ENCODE data around the gene GNB2.
"Not testable (repeated sequence)": the region's sequence is repeated elsewhere in the genome, so short reads cannot be mapped to it uniquely, and the experiment has no call there.

Gene GNB2

DNA sequence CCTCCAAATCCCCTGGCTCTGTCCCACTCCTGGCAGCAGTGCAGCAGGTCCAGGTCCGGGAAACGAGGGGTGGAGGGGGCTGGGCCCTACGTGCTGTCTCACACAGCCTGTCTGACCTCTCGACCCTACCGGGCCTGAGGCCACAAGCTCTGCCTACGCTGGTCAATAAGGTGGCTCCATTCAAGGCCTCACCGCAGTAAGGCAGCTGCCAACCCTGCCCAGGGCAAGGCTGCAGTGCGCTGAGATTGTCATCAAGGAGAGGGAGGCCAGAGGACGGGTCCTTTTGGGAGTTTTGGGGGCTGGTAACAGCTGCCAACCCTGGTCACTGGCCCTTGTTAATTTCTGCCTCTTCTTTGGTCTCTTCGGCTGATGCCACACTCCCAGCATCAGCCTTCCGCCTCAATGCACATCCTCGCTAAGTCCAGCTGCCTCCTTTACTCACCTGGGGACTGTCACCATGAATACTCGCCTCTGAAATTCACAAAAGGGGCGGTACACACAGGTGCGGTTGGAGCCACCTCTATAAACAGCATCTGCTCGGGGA lies 50.3 kb downstream of the GNB2 start:
- no peak for DNase-seq

DNA sequence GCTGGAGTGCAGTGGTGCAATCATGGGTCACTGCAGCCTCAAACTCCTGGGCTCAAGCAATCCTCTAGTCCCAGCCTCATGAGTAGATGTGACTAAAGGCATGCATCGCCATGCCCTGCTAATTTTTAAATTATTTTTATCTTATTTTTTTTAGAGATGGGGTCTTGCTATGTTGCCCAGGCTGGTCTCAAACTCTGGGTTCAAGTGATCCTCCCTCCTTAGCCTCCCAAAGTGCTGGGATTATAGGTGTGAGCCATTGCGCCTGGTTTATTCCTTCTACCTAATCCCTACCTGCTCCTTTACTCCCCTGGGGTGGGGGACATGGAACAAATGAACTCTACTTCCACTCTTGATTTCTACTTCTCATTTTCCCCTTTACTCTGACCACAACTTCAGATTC lies 50.8 kb downstream of the GNB2 start:
- DNase-seq, result not testable (repeated sequence)

DNA sequence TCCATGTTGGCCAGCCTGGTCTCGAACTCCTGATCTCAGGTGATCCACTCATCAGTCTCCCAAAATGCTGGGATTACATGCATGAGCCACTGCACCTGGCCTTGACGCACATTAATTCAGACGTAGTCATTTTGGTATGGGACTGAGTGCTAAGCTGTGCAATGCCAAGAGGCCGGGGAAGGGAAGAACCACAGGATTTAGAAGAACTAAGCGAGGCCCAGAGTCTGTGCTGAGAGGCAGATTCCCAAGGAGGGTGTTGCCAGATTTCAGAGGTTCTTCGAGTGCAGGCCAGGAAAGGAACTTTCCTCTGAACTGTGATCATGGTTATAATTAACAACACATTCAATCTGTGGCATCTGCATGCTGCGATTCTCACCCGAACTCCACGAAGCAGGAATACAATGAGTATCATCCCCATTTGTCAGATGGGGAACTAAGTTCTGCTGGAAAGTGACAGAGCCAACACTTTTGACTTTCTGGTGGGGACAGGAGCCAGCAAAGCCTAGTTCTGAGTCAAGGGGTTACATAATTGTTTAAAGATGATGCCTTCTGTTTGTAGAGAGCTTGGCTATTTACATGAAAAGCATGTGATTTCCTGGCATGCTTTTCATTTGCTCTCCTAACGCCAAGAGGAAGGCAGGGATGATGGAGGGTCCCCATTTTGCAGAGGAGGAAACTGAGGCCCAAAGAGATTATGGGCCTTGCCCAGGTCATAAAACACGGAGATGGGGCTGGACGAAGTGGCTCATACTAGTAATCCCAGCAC lies 53.6 kb downstream of the GNB2 start:
- DNase-seq, result no peak

DNA sequence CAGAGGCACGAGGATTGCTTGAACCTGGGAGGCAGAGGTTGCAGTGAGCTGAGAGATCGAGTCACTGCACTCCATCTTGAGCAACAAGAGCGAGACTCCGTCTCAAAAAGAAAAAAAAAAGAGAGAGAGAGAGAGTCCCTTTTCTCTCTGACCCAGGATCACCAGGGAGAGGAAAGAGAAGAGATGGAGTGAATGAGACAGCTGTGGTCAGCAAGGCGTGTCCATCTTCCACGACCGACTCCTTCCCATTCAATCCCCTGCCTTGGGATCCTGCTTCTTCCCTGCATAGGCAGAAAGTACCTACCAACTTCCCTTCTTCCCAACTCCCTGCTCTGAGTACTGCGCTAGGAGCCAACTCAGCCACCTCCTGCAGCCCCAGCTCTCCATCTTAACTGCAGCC lies 54.7 kb downstream of the GNB2 start:
- DNase-seq, result no peak

Measured in nucleus accumbens (tissue), 56 donors.